GM12875 (cell line): ENCODE data around the gene ERVW-1.

Experiments used
- H3K4me3 ChIP-seq: one replicate; pipeline ENCODE4 v1.5.1; 2011; ENCODE audit warnings: low read depth, low read length, control low read depth
- CTCF ChIP-seq: IDR thresholded peaks from 2 replicates; pipeline ENCODE4 v1.5.1; 2011; ENCODE audit warnings: low read depth, mild to moderate bottlenecking, control low read depth, inconsistent platforms, low read length, moderate library complexity, borderline replicate concordance; ENCODE audit not compliant: insufficient read depth

ERVW-1 gene

GRCh38 chr7:92504563-92504962 is 26.8 kb upstream of the ERVW-1 start:
- H3K4me3 ChIP-seq = no peak overlapping the region
- TF ChIP-seq CTCF = no peak

- TF ChIP-seq CTCF = no peak
- H3K4me3 ChIP-seq = no peak overlapping the region
Measured at GRCh38 chr7:92503767-92504166, 26.0 kb upstream of the ERVW-1 start.

- TF ChIP-seq CTCF = no peak
- H3K4me3 ChIP-seq = no peak overlapping the region
Measured at GRCh38 chr7:92498557-92498956, 20.8 kb upstream of the ERVW-1 start.

- no peak overlapping the region for H3K4me3 ChIP-seq
- no peak for TF ChIP-seq CTCF
Measured at GRCh38 chr7:92496876-92497275, 19.1 kb upstream of the ERVW-1 start.

GRCh38 chr7:92489634-92490033 is 11.9 kb upstream of the ERVW-1 start:
- no peak overlapping the region for H3K4me3 ChIP-seq
- no peak for TF ChIP-seq CTCF

GRCh38 chr7:92487804-92488203 is 10.1 kb upstream of the ERVW-1 start:
- no peak for TF ChIP-seq CTCF
- H3K4me3 ChIP-seq = no peak overlapping the region

- no peak overlapping the region for H3K4me3 ChIP-seq
- TF ChIP-seq CTCF = no peak
Measured at GRCh38 chr7:92485974-92486373, 8.2 kb upstream of the ERVW-1 start.
